ENCODE data around the gene CARF.

- TF ChIP-seq PKNOX1 (IDR thresholded peaks at IDR 0.05), result no peak
- no peak for TF ChIP-seq FOXM1 (IDR thresholded peaks at IDR 0.05; ENCODE audit: borderline replicate concordance)
- no peak for TF ChIP-seq SP1 (IDR thresholded peaks at IDR 0.05)
- TF ChIP-seq TARDBP (IDR thresholded peaks at IDR 0.05), result no peak
- no peak for TF ChIP-seq ELF4 (IDR thresholded peaks at IDR 0.05)
- TF ChIP-seq FOXK2 (IDR thresholded peaks at IDR 0.05), result no peak
- TF ChIP-seq CTBP1 (IDR thresholded peaks at IDR 0.05; ENCODE audit: borderline replicate concordance), result no peak
- TF ChIP-seq L3MBTL2 (conservative IDR thresholded peaks at IDR 0.05), result no peak
- no peak for TF ChIP-seq NFRKB (IDR thresholded peaks at IDR 0.05)
- no peak for TF ChIP-seq HDGF (IDR thresholded peaks at IDR 0.05; ENCODE audit: borderline replicate concordance)
Observed at GRCh38 chr2:202938960-202939359, 26.9 kb downstream of the CARF start.

Measured in HEK293T (cell line).